ENCODE measurements around the gene PRR7. TPM values are rescaled to one million over a fixed set of nuclear protein-coding genes. Genes with fewer than 3 reads are reported as not detected.

The PRR7 gene
- polyA plus RNA-seq, 1 of the 3 experiments (the other 2 are of a cell fraction): 17.1 TPM

- H3K27ac ChIP-seq (ENCODE audit: low read depth in 2 of 2, low read length in 1 of 2): no peak overlapping the region
- no peak overlapping the region for H3K9ac ChIP-seq
- TF ChIP-seq RFX5 (IDR thresholded peaks at IDR 0.05; ENCODE audit: low read length) (no peak), SMC3 (IDR thresholded peaks at IDR 0.05; ENCODE audit: low read depth, low read length) (no peak), RXRA (IDR thresholded peaks at IDR 0.05; ENCODE audit: borderline replicate concordance, low read depth) (no peak), MXI1 (IDR thresholded peaks at IDR 0.05; ENCODE audit: low read depth, low read length) (no peak), TEAD4 (IDR thresholded peaks at IDR 0.05; ENCODE audit: borderline replicate concordance, insufficient read depth) (no peak), CHD2 (IDR thresholded peaks at IDR 0.05; ENCODE audit: low read length, partially characterized antibody) (no peak), RAD21 (IDR thresholded peaks at IDR 0.05; ENCODE audit: low read length) (no peak), EZH2phosphoT487 (IDR thresholded peaks at IDR 0.05; ENCODE audit: borderline replicate concordance, low read depth) (no peak), TCF12 (IDR thresholded peaks at IDR 0.05) (no peak), IRF3 (IDR thresholded peaks at IDR 0.05; ENCODE audit: low read depth, low read length) (no peak), GABPA (IDR thresholded peaks at IDR 0.05; ENCODE audit: low read depth) (no peak), ELF1 (IDR thresholded peaks at IDR 0.05) (no peak), MEF2A (IDR thresholded peaks at IDR 0.05; ENCODE audit: borderline replicate concordance, low read depth) (no peak), NRF1 (IDR thresholded peaks at IDR 0.05; ENCODE audit: low read depth, low read length) (no peak)
- TF ChIP-seq, protein P1, sequence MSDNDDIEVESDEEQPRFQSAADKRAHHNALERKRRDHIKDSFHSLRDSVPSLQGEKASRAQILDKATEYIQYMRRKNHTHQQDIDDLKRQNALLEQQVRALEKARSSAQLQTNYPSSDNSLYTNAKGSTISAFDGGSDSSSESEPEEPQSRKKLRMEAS (IDR thresholded peaks at IDR 0.05; ENCODE audit: low read depth): no peak
- TF ChIP-seq, protein P2, sequence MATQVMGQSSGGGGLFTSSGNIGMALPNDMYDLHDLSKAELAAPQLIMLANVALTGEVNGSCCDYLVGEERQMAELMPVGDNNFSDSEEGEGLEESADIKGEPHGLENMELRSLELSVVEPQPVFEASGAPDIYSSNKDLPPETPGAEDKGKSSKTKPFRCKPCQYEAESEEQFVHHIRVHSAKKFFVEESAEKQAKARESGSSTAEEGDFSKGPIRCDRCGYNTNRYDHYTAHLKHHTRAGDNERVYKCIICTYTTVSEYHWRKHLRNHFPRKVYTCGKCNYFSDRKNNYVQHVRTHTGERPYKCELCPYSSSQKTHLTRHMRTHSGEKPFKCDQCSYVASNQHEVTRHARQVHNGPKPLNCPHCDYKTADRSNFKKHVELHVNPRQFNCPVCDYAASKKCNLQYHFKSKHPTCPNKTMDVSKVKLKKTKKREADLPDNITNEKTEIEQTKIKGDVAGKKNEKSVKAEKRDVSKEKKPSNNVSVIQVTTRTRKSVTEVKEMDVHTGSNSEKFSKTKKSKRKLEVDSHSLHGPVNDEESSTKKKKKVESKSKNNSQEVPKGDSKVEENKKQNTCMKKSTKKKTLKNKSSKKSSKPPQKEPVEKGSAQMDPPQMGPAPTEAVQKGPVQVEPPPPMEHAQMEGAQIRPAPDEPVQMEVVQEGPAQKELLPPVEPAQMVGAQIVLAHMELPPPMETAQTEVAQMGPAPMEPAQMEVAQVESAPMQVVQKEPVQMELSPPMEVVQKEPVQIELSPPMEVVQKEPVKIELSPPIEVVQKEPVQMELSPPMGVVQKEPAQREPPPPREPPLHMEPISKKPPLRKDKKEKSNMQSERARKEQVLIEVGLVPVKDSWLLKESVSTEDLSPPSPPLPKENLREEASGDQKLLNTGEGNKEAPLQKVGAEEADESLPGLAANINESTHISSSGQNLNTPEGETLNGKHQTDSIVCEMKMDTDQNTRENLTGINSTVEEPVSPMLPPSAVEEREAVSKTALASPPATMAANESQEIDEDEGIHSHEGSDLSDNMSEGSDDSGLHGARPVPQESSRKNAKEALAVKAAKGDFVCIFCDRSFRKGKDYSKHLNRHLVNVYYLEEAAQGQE (IDR thresholded peaks at IDR 0.05; ENCODE audit: low read depth, low read length): no peak
- DNase-seq: no peak
- H3K4me2 ChIP-seq: no peak overlapping the region
- ChIA-PET POLR2A (no interaction called here), CTCF (interaction anchor here (0.8 to 15.9 kb wide), 9 partner anchors 9 to 135 kb away, joined by 3 to 228 read pairs (median 19); partner anchors contain the start of gene PRR7)
- no peaks in the 10 kb centered on the region for H3K9me3 ChIP-seq
- H3K27me3 ChIP-seq (ENCODE audit: insufficient read depth): no peaks in the 10 kb centered on the region
- H3K9me2 ChIP-seq: no peaks in the 10 kb centered on the region
- 90% methylated on average over 18 of the region's 24 CpGs for WGBS (ENCODE audit: low lambda C conversion rate)
- H3K79me2 ChIP-seq (ENCODE audit: insufficient read depth): no peaks in the 10 kb centered on the region
- no peaks in the 10 kb centered on the region for H4K20me1 ChIP-seq (ENCODE audit: insufficient read depth)
- no peak overlapping the region for H2AFZ ChIP-seq (ENCODE audit: low read depth)
- no peaks in the 10 kb centered on the region for H3K36me3 ChIP-seq (replicated peaks in 1 of 2; ENCODE audit: control insufficient read depth in 1 of 2, insufficient read depth in 2 of 2, low read length in 1 of 2)
- H3F3A ChIP-seq (replicated peaks; ENCODE audit: insufficient read depth): peaks cover 6% of the 10 kb centered on the region
- no peak overlapping the region for H3K4me3 ChIP-seq (ENCODE audit: low read depth in 2 of 2, low read length in 1 of 2)
- peaks cover 0 to 15% of the 10 kb centered on the region in 2 experiments; a peak in 2 of 4 replicates for H3K4me1 ChIP-seq (ENCODE audit: control insufficient read depth in 1 of 2, insufficient read depth in 2 of 2, low read depth in 1 of 2, low read length in 1 of 2)
Measured at GRCh38 chr5:177503351-177504085, 56.9 kb downstream of the PRR7 start.

Measured in SK-N-SH (cell line).